Muscle of leg (tissue), 16 donors: ENCODE results near the gene KIFC1. TPM values are rescaled to one million over a fixed set of nuclear protein-coding genes. Genes with fewer than 3 reads are reported as not detected.
"Not testable (repeated sequence)": the region's sequence is repeated elsewhere in the genome, so short reads cannot be mapped to it uniquely, and the experiment has no call there.

Experiments used
- DNase-seq: peaks from one replicate; pipeline ENCODE4 v3.0.0; 2013
- H3K27ac ChIP-seq: one replicate; pipeline ENCODE4 v1.5.1; 2013; ENCODE audit warnings: mild to moderate bottlenecking, low read length, control low read depth
- H3K27me3 ChIP-seq: one replicate; pipeline ENCODE4 v1.6.1; 2013; ENCODE audit warnings: low read length; ENCODE audit not compliant: control insufficient read depth, insufficient read depth
- H3K36me3 ChIP-seq: one replicate; pipeline ENCODE4 v1.6.1; 2013; ENCODE audit warnings: low read length; ENCODE audit not compliant: control insufficient read depth, insufficient read depth
- H3K4me1 ChIP-seq: one replicate; pipeline ENCODE4 v1.6.1; 2013; ENCODE audit warnings: low read length; ENCODE audit not compliant: control insufficient read depth, insufficient read depth
- H3K4me3 ChIP-seq: one replicate; pipeline ENCODE4 v1.5.1; 2013; ENCODE audit warnings: low read length, control low read depth
- H3K9me3 ChIP-seq: replicated peaks from 2 replicates; pipeline ENCODE4 v1.6.1; 2013; ENCODE audit warnings: low read depth, low read length; ENCODE audit not compliant: control insufficient read depth
- WGBS: methylation state at CpG from one replicate; pipeline ENCODE4 v1.1.5; 2013; ENCODE audit warnings: missing lambda C conversion rate; ENCODE audit not compliant: insufficient coverage; 5-methylcytosine and 5-hydroxymethylcytosine counted together
- long read RNA-seq, 11 donors: transcript quantifications; one replicate each; lab custom pipeline, GENCODE V29; 2026
- polyA plus RNA-seq, 8 donors: library from polyadenylated mRNA; unstranded; fragments of 120-200 nt; gene quantifications; one replicate each; pipeline versions ENCODE4 v1.2.1 to v1.2.3, GENCODE V29; 2013; ENCODE audit warnings: inconsistent platforms in 1 of 8, low replicate concordance in 1 of 8; ENCODE audit not compliant: insufficient read length in 8 of 8, insufficient read depth in 1 of 8
- total RNA-seq: library from RNA; stranded (reverse); fragments of 120-200 nt; gene quantifications from one replicate; pipeline ENCODE4 v1.2.4, GENCODE V29; 2013

The KIFC1 gene, protein sequence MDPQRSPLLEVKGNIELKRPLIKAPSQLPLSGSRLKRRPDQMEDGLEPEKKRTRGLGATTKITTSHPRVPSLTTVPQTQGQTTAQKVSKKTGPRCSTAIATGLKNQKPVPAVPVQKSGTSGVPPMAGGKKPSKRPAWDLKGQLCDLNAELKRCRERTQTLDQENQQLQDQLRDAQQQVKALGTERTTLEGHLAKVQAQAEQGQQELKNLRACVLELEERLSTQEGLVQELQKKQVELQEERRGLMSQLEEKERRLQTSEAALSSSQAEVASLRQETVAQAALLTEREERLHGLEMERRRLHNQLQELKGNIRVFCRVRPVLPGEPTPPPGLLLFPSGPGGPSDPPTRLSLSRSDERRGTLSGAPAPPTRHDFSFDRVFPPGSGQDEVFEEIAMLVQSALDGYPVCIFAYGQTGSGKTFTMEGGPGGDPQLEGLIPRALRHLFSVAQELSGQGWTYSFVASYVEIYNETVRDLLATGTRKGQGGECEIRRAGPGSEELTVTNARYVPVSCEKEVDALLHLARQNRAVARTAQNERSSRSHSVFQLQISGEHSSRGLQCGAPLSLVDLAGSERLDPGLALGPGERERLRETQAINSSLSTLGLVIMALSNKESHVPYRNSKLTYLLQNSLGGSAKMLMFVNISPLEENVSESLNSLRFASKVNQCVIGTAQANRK
- total RNA-seq (10.5 TPM), polyA plus RNA-seq (10 to 100 TPM; 19.3 to 37.6 (median 26.0) TPM)
- long read RNA-seq, donor 1, partial matches to known transcripts, result 0 of 1 reads
- long read RNA-seq, donor 1, other reads (novel, unspliced or antisense), result 0 of 1 reads
- long read RNA-seq, donor 2, partial matches to known transcripts, result 0 of 1 reads
- long read RNA-seq, donor 2, other reads (novel, unspliced or antisense), result 0 of 1 reads
- long read RNA-seq, donor 3, result 0 reads
- long read RNA-seq, donor 4, partial matches to known transcripts, result 6 of 10 reads
- long read RNA-seq, donor 4, other reads (novel, unspliced or antisense), result 0 of 10 reads
- long read RNA-seq, donor 5, transcript KIFC1-211 (11 exons, 2,706 nt), result major isoform, 11 of 452 reads
- long read RNA-seq, donor 5, partial matches to known transcripts, result 294 of 452 reads
- long read RNA-seq, donor 5, other reads (novel, unspliced or antisense), result 147 of 452 reads
- long read RNA-seq, donor 6, transcript KIFC1-211 (11 exons, 2,706 nt), result major isoform, 7 of 7 reads
- long read RNA-seq, donor 6, partial matches to known transcripts, result 0 of 7 reads
- long read RNA-seq, donor 6, other reads (novel, unspliced or antisense), result 0 of 7 reads
- long read RNA-seq, donor 7, partial matches to known transcripts, result 147 of 251 reads
- long read RNA-seq, donor 7, other reads (novel, unspliced or antisense), result 103 of 251 reads
- long read RNA-seq, donor 8, partial matches to known transcripts, result 0 of 1 reads
- long read RNA-seq, donor 8, other reads (novel, unspliced or antisense), result 0 of 1 reads
- long read RNA-seq, donor 9, partial matches to known transcripts, result 0 of 2 reads
- long read RNA-seq, donor 9, other reads (novel, unspliced or antisense), result 0 of 2 reads
- long read RNA-seq, donor 10, partial matches to known transcripts, result 10 of 14 reads
- long read RNA-seq, donor 10, other reads (novel, unspliced or antisense), result 0 of 14 reads
- long read RNA-seq, donor 11, transcript KIFC1-211 (11 exons, 2,706 nt), result major isoform, 6 of 253 reads
- long read RNA-seq, donor 11, partial matches to known transcripts, result 65 of 253 reads
- long read RNA-seq, donor 11, other reads (novel, unspliced or antisense), result 182 of 253 reads

GRCh38 chr6:33391278-33391921 is at the start of gene KIFC1:
KIFC1 (plus strand) TSS chr6:33391823; CDS start chr6:33391986, 163 bp downstream.
- WGBS, result under 1% methylated on average over 59 of the region's 67 CpGs
- Histone ChIP-seq H3K36me3 (no peaks in the 10 kb centered on the region), H3K4me1 (peaks cover 23% of the 10 kb centered on the region), H3K4me3 (peak within 1 kb of the TSS; percentile 76), H3K27ac (peak within 1 kb of the TSS; percentile 95), H3K9me3 (no peaks in the 10 kb centered on the region), H3K27me3 (no peaks in the 10 kb centered on the region)
- peak; percentile 100 for DNase-seq

GRCh38 chr6:33343606-33343952 is 48.0 kb upstream of the KIFC1 start:
- H3K4me1 ChIP-seq, H3K9me3 ChIP-seq, H3K36me3 ChIP-seq, DNase-seq, H3K27ac ChIP-seq, H3K27me3 ChIP-seq, H3K4me3 ChIP-seq: not testable (repeated sequence)
- WGBS, result 91% methylated on average over 4 of the region's 7 CpGs

GRCh38 chr6:33343953-33344611 is 47.5 kb upstream of the KIFC1 start:
- no peaks in the 10 kb centered on the region for H3K9me3 ChIP-seq
- H3K4me3 ChIP-seq, result no peak overlapping the region
- H3K36me3 ChIP-seq, result no peaks in the 10 kb centered on the region
- no peak overlapping the region for H3K27ac ChIP-seq
- H3K4me1 ChIP-seq, result no peaks in the 10 kb centered on the region
- no peak for DNase-seq
- WGBS, result 44% methylated on average over 1 of the region's 6 CpGs
- no peaks in the 10 kb centered on the region for H3K27me3 ChIP-seq

GRCh38 chr6:33344701-33345697 is 46.6 kb upstream of the KIFC1 start:
- Histone ChIP-seq H3K27ac (no peak overlapping the region), H3K9me3 (no peaks in the 10 kb centered on the region), H3K36me3 (no peaks in the 10 kb centered on the region), H3K27me3 (no peaks in the 10 kb centered on the region), H3K4me3 (no peak overlapping the region), H3K4me1 (no peaks in the 10 kb centered on the region)
- peak; percentile 92 for DNase-seq
- 6% methylated on average over 9 of the region's 22 CpGs for WGBS

GRCh38 chr6:33346972-33347371 is 44.7 kb upstream of the KIFC1 start:
- DNase-seq, H3K36me3 ChIP-seq, H3K27ac ChIP-seq, H3K4me1 ChIP-seq, H3K4me3 ChIP-seq, H3K27me3 ChIP-seq, H3K9me3 ChIP-seq: not testable (repeated sequence)
- 83% methylated on average over 5 of the region's 5 CpGs for WGBS

DNA sequence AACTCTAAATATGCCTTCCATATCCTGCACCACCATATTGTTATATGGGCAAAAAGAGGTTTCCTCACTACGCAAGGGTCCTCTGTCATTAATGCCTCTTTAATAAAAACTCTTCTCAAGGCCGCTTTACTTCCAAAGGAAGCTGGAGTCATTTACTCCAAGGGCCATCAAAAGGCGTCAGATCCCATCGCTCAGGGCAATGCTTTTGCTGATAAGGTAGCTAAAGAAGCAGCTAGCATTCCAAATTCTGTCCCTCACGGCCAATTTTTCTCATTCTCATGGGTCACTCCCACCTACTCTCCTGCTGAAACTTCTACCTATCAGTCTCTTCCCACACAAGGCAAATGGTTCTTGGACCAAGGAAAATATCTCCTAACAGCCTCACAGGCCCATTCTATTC is 43.8 kb upstream of the KIFC1 start:
- no peak overlapping the region for H3K4me3 ChIP-seq
- no peaks in the 10 kb centered on the region for H3K36me3 ChIP-seq
- H3K27me3 ChIP-seq, result no peaks in the 10 kb centered on the region
- WGBS, result 72% methylated on average over 2 of the region's 5 CpGs
- no peaks in the 10 kb centered on the region for H3K4me1 ChIP-seq
- H3K9me3 ChIP-seq, result no peaks in the 10 kb centered on the region
- no peak overlapping the region for H3K27ac ChIP-seq
- no peak for DNase-seq

GRCh38 chr6:33355860-33356259 is 35.8 kb upstream of the KIFC1 start:
- not testable (repeated sequence) for DNase-seq, H3K4me3 ChIP-seq, H3K36me3 ChIP-seq, H3K27ac ChIP-seq, H3K27me3 ChIP-seq, H3K9me3 ChIP-seq, H3K4me1 ChIP-seq
- 64% methylated on average over 5 of the region's 6 CpGs for WGBS

- DNase-seq, result no peak
- H3K27ac ChIP-seq, result no peak overlapping the region
- H3K4me3 ChIP-seq, result no peak overlapping the region
- H3K4me1 ChIP-seq, result no peaks in the 10 kb centered on the region
- H3K27me3 ChIP-seq, result peaks cover 6% of the 10 kb centered on the region
- no peaks in the 10 kb centered on the region for H3K36me3 ChIP-seq
- 80% methylated on average over 1 of the region's 3 CpGs for WGBS
- no peaks in the 10 kb centered on the region for H3K9me3 ChIP-seq
These were observed 35.3 kb upstream of the KIFC1 start for GRCh38 chr6:33356295-33356694.
